NK-92 (cell line): ENCODE measurements around the gene DNM3.

Experiments used
- DNase-seq: peaks from one replicate; lab custom pipeline; 2025; ENCODE audit not compliant: unreplicated experiment; lab: John Stamatoyannopoulos, UW

The DNM3 gene

DNA sequence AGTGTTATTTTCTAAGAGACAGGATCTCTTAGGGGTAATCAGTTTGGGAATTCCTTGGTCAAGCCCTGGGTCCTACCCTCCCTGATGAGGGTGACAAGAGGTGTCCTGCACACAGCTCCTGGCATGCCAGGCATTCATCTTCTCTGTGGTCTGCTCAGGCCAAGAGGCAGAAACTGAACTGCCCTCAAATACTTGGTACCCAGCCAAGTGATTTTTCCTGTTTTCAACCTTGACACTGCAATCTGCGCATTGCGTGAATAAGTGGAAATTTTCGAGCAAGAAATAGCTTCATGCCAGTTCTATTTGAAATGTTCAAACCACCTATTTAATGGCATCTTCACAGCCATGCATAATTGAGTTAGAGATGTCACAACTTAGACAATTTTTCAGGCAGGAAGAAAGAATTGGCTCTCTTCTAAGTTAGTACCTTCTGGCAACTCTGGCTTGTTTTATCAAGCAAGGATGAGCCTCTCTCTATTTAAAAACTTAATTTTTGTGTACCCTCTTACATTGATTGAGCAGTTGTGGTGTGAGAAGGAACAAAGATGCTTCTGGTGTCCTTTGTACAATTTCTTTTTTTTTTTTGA lies 27.0 kb downstream of the DNM3 start:
- no peak for DNase-seq

GRCh38 chr1:171869097-171869496 lies 27.8 kb downstream of the DNM3 start:
- no peak for DNase-seq

DNA sequence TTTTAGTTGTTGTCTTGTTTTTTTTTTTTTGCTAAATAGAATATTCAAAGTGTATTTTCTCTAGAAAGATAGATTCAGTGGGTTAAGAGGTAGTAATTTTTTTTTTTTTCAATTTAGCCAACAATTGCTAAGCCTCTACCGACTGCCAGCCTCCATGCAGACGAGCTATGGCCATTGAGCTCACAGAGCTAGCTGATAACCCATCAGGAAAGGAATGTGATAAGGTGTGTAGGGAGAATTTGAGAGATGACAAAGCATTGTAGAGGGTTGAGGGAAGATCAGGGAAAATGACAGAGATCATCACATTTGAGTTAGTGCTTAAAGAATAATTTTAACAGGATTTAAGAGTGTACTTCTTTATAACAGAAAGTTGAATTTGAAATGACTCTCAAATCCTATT lies 30.6 kb downstream of the DNM3 start:
- no peak for DNase-seq

GRCh38 chr1:171872430-171872829 lies 31.1 kb downstream of the DNM3 start:
- no peak for DNase-seq

- DNase-seq: no peak
Measured at GRCh38 chr1:171873664-171874063, 32.4 kb downstream of the DNM3 start.

GRCh38 chr1:171877701-171878100 lies 36.4 kb downstream of the DNM3 start:
- DNase-seq: no peak

- no peak for DNase-seq
Measured at GRCh38 chr1:171879556-171879955, 38.3 kb downstream of the DNM3 start.

DNA sequence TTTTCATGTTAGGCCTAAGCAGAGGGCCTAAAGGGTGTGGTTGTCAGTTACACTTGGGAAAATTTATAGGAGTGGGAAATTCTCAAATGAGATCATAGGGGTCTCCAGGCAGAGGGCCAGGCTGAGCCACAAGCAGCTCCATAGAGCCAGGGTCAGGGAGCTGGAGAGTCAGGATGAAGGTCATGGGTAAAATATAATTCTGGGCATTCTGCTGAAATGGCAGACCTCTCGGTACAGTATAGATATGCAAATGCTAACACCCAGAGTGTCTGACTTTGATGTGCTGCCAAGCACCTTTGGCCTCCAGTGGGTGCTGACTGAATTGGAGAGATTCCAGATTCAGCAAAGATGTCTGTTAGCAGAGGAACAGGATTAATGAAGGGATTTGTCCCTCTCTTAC lies 40.1 kb downstream of the DNM3 start:
- DNase-seq: no peak

DNA sequence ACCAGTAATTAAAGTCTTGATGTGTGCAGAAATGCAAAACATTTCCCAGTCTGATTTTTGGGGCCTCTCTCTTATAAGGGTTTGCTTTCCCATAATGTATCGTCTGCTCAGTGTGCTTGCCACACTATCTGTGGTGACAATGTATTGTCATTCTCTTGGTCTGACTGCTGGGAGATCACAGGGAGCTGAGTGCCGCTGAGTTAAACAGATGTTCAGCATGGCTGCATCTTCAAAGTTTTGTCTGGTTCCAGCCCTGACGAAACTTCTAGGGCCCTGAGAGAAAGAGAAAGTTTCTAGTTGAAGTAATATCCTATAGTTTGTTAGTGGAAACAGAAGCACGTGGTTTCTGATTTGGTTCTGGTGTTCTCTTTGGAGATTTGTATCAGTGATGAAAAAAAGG lies 42.6 kb downstream of the DNM3 start:
- DNase-seq: no peak

GRCh38 chr1:171884475-171884874 lies 43.2 kb downstream of the DNM3 start:
- no peak for DNase-seq

DNA sequence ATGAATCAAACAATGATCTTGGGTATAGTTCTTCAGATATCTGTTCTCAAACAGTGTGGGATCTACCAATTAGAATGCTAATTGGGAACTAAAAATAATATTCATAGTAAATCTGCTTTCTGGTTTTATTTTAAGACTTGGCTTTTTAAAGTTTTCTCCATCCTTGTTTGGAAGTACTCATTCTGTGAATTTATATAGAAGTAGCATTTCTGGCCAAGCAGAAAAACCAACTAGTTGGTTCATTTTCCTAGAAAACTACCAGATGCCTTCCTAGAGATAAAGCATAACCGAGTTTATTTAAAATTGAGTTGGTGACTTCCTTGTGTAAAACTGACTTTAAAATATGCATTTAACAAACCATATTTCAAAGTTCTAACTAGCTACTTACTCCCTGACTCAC lies 48.8 kb downstream of the DNM3 start:
- DNase-seq: no peak

DNA sequence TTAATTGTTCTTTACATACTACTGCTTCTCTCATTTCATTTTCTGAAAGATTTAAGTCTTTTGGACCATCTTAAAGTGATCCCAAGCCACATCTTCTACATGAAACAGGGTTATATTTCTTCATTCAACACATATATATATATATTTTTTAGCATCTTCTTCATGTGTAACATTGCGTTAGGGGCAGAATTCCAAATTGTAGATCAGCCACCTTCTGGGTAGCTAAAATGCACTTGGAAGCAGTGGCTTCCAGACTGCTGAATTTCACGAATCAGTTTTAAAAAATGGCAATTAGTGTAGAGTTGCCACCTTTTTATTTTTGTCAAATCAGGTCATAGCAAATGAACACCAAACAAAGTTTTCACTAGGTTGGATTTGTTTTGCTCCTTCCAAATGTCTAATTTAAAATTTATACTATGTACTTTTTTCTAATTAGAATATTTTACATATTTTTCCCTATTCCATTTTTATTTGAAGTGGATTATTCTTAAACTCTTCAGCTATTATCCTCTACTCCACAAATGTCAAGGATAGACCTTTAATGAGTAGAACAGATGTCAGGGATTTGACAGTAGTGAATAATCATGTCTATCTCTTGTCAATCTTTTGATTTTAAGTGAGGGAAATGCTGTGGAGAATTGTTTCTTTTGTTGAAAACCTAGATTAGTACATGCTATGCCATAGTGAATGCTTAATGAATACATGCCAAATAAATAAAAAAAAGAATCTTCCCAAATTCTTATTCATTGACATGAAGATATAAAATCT lies 55.8 kb downstream of the DNM3 start:
- no peak for DNase-seq

DNA sequence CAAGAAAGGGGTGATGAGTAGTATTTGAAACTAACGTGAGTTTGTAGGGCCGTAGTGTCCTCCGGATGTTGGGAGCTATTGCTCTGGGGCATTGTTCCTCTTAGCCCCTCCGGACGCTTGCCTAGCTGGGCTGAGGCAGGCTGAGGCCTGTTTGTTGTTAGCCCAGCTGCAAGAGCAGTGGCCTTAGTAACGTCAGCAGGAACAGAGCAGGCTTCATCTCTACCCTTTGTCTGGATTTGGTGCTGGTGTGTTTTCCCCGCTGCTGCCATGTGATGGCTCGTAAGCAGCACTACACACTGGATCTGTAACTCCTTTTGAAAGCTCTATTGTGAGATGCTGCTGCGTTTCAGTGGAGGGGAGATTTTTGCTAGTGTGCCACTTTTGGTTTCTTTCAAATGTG lies 57.6 kb downstream of the DNM3 start:
- no peak for DNase-seq

GRCh38 chr1:171899838-171900237 lies 58.5 kb downstream of the DNM3 start:
- no peak for DNase-seq

GRCh38 chr1:171901245-171901644 lies 59.9 kb downstream of the DNM3 start:
- no peak for DNase-seq

- DNase-seq: no peak
Measured at GRCh38 chr1:171902527-171902926, 61.2 kb downstream of the DNM3 start.

DNA sequence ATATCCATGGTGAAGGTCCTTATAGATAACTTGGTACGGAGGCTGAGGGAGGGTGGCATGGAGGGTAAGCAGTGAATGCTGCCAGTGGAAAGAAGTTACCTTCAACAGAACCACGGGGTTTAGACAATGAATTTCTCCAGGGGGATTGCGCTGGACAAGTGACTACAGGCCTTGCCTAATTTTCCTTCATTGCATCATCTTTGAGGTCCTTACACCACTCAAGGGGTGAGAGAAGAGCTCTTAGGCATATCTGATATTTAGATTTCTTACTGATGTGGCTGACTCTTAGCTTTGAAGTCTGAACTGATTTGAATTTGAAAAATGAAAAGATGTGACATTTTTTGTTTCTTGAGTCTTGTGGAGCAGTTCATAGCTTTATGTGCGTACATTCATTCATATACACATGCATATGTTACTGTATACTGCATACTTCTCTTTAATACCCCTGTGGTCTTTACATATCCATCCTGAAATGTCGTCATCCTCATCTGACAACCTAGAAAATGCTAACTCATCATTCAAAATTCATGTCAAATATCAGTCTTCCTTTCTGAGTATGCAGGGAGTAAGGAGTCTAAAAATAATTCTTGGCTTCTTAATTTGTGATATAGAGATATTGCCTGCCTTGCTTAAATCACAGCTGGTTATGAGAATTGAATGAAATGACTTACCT lies 63.6 kb downstream of the DNM3 start:
- no peak for DNase-seq

- DNase-seq: no peak
Measured at GRCh38 chr1:171909711-171910110, 68.4 kb downstream of the DNM3 start.

DNA sequence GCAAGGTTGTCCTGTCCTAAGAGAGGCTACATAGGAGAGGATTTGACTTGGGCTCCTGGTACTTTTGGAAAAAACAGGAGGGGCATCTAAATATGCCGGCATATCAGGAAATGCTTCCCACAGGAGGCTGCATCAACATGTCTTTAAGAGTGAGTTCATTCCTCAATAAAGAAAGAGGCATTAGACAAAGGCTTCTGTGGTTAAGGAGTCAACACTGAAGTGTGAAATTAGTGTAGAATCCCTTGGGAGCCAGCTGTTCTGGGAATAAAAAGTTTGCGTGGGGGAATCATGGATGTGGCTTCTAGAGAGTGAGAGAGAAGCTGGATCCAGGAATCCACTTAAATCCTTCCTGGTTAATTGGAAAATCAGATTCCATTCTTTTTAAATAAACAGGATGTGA lies 69.5 kb downstream of the DNM3 start:
- DNase-seq: no peak

- DNase-seq: no peak
Measured at GRCh38 chr1:171911506-171911905, 70.2 kb downstream of the DNM3 start.

DNA sequence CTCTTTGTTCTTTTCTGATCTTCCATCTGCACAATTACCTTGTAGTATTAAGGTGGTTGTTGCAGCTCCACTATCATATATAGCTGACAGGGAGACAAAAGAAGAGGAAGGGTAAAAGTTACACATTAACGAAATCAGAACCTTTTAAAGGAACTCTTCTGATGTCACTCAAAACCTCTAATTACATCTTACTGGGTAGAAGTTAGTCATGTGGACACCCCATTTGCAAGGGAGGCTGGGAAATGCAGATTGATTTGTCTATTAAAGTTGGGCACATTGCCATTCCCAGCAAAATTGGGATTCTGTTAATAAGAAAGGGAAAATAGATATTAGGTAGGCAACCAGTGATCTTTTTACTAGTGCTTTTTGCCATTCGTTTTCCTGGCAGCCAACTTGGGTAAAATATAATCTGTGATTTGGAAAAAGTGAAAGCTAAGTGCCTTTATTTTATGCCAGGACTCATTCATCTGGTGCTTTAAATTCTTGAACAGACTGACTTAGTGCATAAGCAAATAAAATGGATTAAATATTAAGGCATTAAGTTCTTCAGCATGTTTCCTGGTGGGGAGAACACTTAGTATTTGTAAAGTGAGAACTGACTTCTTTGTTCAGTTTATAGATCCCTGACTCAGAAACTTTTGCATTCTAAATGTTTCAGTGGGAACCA lies 71.3 kb downstream of the DNM3 start:
- no peak for DNase-seq

GRCh38 chr1:171913385-171913784 lies 72.1 kb downstream of the DNM3 start:
- DNase-seq: no peak
